GM23338 (cell line): Measurements from ENCODE around the gene AHI1.

ENCODE experiments used
- CREB1 ChIP-seq: fragments of 250-450 bp; sonication (Bioruptor Pico); IDR thresholded peaks from 2 replicates; pipeline ENCODE4 v1.5.0; 2020; ENCODE audit warnings: low read depth, mild to moderate bottlenecking, moderate library complexity
- EZH2 ChIP-seq: fragments of 200-600 bp; sonication (generic); IDR thresholded peaks from one replicate; pipeline ENCODE4 v1.8.0; 2017; ENCODE audit warnings: antibody characterized with exemption, mild to moderate bottlenecking, low read depth; ENCODE audit not compliant: unreplicated experiment
- EZH2phosphoT487 ChIP-seq: fragments of 200-600 bp; sonication (generic); IDR thresholded peaks from one replicate; pipeline ENCODE4 v1.8.1; 2018; ENCODE audit warnings: antibody characterized with exemption; ENCODE audit not compliant: unreplicated experiment
- NANOG ChIP-seq: IDR thresholded peaks from 2 replicates; pipeline ENCODE4 v1.6.1; 2016; ENCODE audit warnings: antibody characterized with exemption, borderline replicate concordance
- POLR2AphosphoS5 ChIP-seq: IDR thresholded peaks from 2 replicates; pipeline ENCODE4 v1.6.1; 2016; ENCODE audit warnings: antibody characterized with exemption, low read depth
- REST ChIP-seq: IDR thresholded peaks from one replicate; pipeline ENCODE4 v1.6.1; 2018; ENCODE audit warnings: antibody characterized with exemption; ENCODE audit not compliant: unreplicated experiment
- ZNF114 ChIP-seq: fragments of 250-450 bp; sonication (Bioruptor Pico); IDR thresholded peaks from 2 replicates; pipeline ENCODE4 v1.5.0; 2020; ENCODE audit warnings: mild to moderate bottlenecking, moderate library complexity
- TF ChIP-seq, protein P1 (sequence below), 2 experiments: fragments of 200-600 bp in 1 of 2; sonication (generic) in 1 of 2; conservative IDR thresholded peaks; 2 replicates each; pipeline versions ENCODE4 v1.5.1 to v1.6.1; 2016 to 2017; ENCODE audit warnings: antibody characterized with exemption in 2 of 2, low read depth in 2 of 2, mild to moderate bottlenecking in 2 of 2, moderate library complexity in 1 of 2

DNA sequence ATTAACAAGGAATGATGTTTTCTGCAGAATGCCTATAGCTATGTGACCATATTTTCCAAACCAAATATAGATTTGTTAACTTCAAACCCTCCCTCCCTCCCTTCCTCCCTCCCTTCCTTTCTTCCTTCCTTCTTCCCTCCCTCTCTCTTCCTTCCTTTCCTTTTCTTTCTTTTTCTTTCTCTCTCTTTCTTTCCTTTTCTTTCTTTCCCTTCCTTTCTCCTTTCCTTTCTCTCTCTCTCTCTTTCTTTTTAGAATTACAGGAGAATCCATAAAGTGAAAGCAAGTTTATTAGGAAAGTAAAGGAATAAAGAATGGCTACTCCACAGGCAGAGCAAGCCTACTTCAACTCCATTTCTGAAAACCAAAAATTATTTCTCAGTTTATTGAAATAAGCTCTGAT lies 153.0 kb downstream of the AHI1 start:
- TF ChIP-seq EZH2 (no peak), POLR2AphosphoS5 (no peak), EZH2phosphoT487 (no peak), CREB1 (CRISPR knock-in tag) (no peak), REST (no peak), NANOG (no peak), ZNF114 (CRISPR knock-in tag) (no peak)
- TF ChIP-seq, protein P1, sequence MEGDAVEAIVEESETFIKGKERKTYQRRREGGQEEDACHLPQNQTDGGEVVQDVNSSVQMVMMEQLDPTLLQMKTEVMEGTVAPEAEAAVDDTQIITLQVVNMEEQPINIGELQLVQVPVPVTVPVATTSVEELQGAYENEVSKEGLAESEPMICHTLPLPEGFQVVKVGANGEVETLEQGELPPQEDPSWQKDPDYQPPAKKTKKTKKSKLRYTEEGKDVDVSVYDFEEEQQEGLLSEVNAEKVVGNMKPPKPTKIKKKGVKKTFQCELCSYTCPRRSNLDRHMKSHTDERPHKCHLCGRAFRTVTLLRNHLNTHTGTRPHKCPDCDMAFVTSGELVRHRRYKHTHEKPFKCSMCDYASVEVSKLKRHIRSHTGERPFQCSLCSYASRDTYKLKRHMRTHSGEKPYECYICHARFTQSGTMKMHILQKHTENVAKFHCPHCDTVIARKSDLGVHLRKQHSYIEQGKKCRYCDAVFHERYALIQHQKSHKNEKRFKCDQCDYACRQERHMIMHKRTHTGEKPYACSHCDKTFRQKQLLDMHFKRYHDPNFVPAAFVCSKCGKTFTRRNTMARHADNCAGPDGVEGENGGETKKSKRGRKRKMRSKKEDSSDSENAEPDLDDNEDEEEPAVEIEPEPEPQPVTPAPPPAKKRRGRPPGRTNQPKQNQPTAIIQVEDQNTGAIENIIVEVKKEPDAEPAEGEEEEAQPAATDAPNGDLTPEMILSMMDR (conservative IDR thresholded peaks at IDR 0.05; ENCODE audit: low read depth in 2 of 2): no peak
